VCaP (cell line): ENCODE data around the gene DDX50.
A peak's percentile ranks its signal among the peaks of the same experiment; 100 is the strongest.
"Not testable (repeated sequence)": the region's sequence is repeated elsewhere in the genome, so short reads cannot be mapped to it uniquely, and the experiment has no call there.

ENCODE experiments used
- H3K27ac ChIP-seq: fragments of 450-650 bp; 2 replicates; pipeline ENCODE4 v1.5.1; 2017
- TF ChIP-seq, protein P1 (sequence below): fragments of 450-650 bp; conservative IDR thresholded peaks from 2 replicates; pipeline ENCODE4 v1.5.1; 2017; ENCODE audit warnings: mild to moderate bottlenecking, moderate library complexity

DDX50 gene

DNA sequence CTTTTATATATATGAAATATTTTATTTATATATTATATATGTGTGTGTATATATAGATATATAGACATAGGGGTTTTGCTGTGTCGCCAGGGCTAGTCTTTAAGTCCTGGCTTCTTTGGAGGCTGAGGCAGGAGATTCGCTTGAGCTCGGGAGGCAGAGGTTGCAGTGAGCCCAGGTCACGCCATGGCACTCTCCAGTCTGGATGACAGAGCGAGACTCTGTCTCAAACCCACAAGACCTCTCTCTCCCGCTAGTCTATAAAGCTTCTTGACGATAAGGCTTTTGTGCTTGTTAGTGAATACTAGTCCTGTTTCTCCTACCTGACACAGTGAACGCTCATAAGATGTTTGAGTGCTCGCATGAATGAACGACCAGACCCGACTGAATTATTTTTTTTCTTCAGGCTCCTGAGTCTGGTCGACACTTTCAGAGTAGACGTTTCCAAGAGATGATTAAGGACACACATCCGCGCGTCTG lies 54.3 kb downstream of the DDX50 start:
- peak overlapping the region; percentile 86 for H3K27ac ChIP-seq
- TF ChIP-seq, protein P1, sequence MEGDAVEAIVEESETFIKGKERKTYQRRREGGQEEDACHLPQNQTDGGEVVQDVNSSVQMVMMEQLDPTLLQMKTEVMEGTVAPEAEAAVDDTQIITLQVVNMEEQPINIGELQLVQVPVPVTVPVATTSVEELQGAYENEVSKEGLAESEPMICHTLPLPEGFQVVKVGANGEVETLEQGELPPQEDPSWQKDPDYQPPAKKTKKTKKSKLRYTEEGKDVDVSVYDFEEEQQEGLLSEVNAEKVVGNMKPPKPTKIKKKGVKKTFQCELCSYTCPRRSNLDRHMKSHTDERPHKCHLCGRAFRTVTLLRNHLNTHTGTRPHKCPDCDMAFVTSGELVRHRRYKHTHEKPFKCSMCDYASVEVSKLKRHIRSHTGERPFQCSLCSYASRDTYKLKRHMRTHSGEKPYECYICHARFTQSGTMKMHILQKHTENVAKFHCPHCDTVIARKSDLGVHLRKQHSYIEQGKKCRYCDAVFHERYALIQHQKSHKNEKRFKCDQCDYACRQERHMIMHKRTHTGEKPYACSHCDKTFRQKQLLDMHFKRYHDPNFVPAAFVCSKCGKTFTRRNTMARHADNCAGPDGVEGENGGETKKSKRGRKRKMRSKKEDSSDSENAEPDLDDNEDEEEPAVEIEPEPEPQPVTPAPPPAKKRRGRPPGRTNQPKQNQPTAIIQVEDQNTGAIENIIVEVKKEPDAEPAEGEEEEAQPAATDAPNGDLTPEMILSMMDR = no peak

DNA sequence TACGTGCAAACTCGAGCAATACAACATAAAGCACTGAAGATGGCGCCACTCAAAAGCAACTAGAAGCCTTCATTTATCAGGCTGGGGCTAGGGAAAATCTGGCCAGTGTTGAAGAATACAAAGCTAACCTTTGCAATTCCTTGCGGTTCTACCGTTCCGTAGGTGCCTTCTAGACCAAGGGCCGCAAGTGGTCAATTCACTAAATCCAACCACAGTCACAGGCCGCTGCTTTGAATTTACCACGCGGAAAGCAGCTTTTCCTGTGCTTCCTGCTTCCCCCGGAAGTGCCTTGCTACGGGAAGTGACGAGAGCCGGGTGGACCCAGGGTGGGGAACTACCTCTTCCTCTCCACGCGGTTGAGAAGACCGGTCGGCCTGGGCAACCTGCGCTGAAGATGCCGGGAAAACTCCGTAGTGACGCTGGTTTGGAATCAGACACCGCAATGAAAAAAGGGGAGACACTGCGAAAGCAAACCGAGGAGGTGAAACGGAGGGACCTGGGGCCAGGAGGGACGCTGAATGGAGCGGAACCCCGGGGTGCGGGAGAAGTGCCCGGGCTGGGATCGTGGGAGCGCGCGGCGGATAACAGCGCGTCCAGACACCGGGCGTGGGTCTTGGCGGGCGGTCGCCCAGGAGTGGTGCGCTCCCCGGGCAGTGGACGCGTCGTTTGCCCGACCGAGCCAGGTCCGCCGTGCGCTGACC lies 54.9 kb downstream of the DDX50 start, which contains the start of gene DDX21:
TSS of gene DDX21 (plus strand) at position 339 of the 701 bp plus-strand sequence. CDS start at position 395, 56 bp downstream.
- TF ChIP-seq, protein P1 = peak; percentile 71
- peak within 1 kb of the TSS; percentile 86 for H3K27ac ChIP-seq

DNA sequence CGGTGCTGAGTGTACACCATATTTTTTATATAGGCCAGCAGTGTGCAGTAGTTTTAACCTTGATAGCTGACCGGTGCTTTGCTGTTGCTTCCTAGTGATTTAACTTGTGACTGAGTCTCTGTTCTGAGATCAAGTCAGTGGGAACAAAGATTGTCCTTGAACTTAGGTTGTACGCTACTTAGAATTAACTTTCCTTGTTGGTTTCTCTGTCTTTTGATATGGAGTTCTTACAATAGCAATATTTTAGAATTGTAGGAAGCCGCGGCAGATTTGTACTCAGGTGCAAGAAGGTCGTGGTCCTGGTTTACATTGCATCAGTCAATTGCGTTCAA lies 56.1 kb downstream of the DDX50 start:
- TF ChIP-seq, protein P1 = no peak
- H3K27ac ChIP-seq = peak overlapping the region; percentile 86

DNA sequence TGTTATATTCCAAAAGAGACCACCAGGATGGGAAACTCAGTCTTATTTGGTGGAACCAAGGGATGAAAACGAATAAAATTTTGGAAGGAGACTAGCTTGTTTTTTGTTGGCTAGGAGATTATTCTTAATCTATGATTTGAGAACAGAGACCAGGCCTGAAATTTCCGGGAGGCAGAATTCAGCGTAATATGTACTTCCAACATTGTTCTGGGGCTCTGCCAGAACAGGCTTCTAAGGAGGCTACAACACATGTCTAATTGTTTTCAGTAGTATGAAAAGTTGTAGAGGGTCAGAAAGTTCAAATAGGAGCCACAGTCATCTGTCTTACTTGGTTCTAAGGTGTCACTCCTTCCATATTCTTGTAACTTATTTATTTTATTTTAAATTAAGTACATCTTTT lies 56.5 kb downstream of the DDX50 start:
- peak overlapping the region; percentile 86 for H3K27ac ChIP-seq
- TF ChIP-seq, protein P1 = no peak

DNA sequence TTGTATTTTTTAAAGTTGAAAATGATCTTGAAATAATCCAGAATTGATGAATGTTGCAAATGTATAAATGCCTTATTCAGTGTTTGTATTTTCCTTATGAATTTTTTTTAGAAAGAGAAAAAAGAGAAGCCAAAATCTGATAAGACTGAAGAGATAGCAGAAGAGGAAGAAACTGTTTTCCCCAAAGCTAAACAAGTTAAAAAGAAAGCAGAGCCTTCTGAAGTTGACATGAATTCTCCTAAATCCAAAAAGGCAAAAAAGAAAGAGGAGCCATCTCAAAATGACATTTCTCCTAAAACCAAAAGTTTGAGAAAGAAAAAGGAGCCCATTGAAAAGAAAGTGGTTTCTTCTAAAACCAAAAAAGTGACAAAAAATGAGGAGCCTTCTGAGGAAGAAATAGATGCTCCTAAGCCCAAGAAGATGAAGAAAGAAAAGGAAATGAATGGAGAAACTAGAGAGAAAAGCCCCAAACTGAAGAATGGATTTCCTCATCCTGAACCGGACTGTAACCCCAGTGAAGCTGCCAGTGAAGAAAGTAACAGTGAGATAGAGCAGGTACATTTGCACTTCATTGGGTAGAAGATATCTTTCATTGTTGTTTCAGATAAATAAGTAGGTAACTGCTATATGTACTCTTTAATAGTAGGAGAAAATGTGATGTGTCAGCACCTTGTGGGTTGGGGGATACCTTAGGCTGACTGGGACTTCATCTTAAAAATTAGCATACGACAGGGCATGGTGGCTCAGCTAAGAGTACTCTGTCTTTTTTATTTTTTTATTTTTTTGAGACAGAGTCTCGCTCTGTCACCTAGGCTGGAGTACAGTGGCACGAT lies 58.8 kb downstream of the DDX50 start:
- no peak overlapping the region for H3K27ac ChIP-seq
- TF ChIP-seq, protein P1 = no peak

DNA sequence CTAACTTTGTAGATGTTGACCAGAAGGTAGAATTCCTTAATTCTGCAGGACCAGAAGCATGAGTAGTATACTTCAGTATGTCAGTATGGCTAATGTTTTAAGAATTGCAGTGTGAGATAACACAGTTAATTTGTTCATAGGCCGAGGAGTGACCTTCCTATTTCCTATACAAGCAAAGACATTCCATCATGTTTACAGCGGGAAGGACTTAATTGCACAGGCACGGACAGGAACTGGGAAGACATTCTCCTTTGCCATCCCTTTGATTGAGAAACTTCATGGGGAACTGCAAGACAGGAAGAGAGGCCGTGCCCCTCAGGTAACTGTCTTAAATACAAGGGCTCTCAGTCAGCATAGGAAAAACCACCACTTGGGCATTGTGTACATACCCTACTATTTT lies 62.0 kb downstream of the DDX50 start:
- H3K27ac ChIP-seq = no peak overlapping the region
- TF ChIP-seq, protein P1 = no peak

DNA sequence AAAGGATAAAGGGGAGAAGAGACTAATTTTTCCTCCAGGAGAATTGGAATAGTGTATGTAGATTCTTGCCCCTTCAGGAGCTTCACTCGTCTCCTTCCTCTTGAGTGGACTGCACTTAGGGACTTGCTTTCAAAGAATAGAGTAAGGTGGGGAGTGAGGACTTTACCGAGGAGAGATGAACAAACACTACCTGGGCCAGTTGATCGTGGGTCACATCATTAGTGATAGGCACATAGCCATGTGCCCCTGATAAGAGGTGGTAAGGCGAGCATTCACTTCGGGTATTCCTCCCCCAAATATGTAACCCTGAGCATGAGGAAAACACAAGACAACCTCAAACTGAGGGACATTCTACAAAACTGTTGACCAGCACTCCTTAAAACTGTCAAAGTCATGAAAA lies 72.9 kb downstream of the DDX50 start:
- H3K27ac ChIP-seq = no peak overlapping the region
- TF ChIP-seq, protein P1 = no peak

DNA sequence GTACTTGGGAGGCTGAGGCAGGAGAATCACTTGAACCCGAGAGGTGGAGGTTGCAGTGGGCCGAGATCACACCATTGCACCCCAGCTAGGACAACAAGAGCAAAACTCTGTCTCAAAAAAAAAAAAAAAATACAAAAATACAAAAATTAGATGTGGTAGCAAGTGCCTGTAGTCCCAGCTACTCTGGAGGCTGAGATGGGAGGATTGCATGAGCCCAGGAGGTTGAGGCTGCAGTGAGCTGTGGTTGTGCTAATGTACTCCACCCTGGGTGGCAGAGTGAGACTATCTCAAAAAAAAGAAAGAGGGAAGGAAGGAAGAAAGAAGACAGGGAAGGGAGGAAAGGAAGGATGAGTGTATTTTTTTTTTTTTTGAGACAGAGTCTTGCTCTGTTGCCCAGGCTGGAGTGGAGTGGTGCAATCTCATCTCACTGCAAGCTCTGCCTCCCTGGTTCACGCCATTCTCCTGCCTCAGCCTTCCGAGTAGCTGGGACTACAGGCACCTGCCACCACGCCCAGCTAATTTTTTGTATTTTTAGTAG lies 74.9 kb downstream of the DDX50 start:
- not testable (repeated sequence) for H3K27ac ChIP-seq

DNA sequence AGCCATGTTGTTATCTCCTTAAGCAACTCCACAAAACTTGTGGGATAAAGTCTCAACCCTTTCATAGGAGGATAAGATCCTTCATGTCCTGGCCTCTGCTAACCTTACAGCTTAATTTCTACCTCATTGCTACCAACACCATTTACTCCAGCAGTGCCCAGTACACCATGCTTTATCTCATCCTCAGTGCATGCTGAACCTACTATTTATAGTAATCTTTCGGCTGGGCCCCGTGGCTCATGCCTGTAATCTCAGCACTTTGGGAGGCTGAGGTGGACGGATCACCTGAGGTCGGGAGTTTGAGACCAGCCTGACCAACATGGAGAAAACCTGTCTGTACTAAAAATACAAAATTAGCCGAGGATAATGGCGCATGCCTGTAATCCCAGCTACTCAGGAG lies 78.6 kb downstream of the DDX50 start:
- H3K27ac ChIP-seq = not testable (repeated sequence)
